B cell (primary cell): ENCODE measurements around the gene HIPK1. TPM values are rescaled to one million over a fixed set of nuclear protein-coding genes. Genes with fewer than 3 reads are reported as not detected.

Source experiments
- ATAC-seq: fragments of 200-7000 bp; cut with Tn5 transposase; one replicate; pipeline ENCODE4 v1.10.0; 2021; ENCODE audit warnings: low read depth, mild to moderate bottlenecking, moderate number of reproducible peaks, moderate library complexity
- CTCF ChIA-PET: fragments of 350-600 bp; sonication (Branson Sonifier 250); formaldehyde crosslinking; loops from one replicate; lab custom pipeline; 2021; ENCODE audit warnings: antibody characterized with exemption, inconsistent platforms; lab: Charles Lee
- POLR2A ChIA-PET: fragments of 350-600 bp; sonication (Branson Sonifier 250); formaldehyde crosslinking; loops from one replicate; lab custom pipeline; 2021; ENCODE audit warnings: antibody characterized with exemption; lab: Charles Lee
- DNase-seq: peaks from one replicate; pipeline ENCODE4 v3.0.0; 2013
- H2AFZ ChIP-seq: 2 replicates; pipeline ENCODE4 v1.6.1; 2012; ENCODE audit warnings: mild to moderate bottlenecking, low read depth, low read length; ENCODE audit not compliant: insufficient read depth, poor library complexity, severe bottlenecking
- H3K27ac ChIP-seq, 2 donors: 1 replicate in 1 of 2; 2 replicates in 1 of 2; pipeline ENCODE4 v1.5.1; 2012 to 2013; ENCODE audit warnings: low read length in 2 of 2, mild to moderate bottlenecking in 2 of 2, moderate library complexity in 1 of 2
- H3K27me3 ChIP-seq, 4 experiments: fragments of 200-600 bp in 1 of 4; sonication (generic) in 1 of 4; replicated peaks in 1 of 4; 1 replicate in 2 of 4; 2 replicates in 2 of 4; pipeline versions ENCODE4 v1.6.1 to v1.7.0; 2013 to 2016; ENCODE audit warnings: low read length in 3 of 4, mild to moderate bottlenecking in 2 of 4, mixed read lengths in 1 of 4, moderate library complexity in 1 of 4; ENCODE audit not compliant: insufficient read depth in 4 of 4, control insufficient read depth in 3 of 4; ENCODE audit errors: control extremely low read depth in 1 of 4
- H3K36me3 ChIP-seq, 2 experiments: replicated peaks in 1 of 2; 1 replicate in 1 of 2; 2 replicates in 1 of 2; pipeline versions ENCODE4 v1.6.1 to v1.7.1; 2013; ENCODE audit warnings: low read length in 1 of 2; ENCODE audit not compliant: insufficient read depth in 2 of 2, control insufficient read depth in 1 of 2; ENCODE audit errors: control extremely low read depth in 1 of 2, extremely low read depth in 1 of 2
- H3K4me1 ChIP-seq, 2 donors: fragments of 200-600 bp in 1 of 2; sonication (generic) in 1 of 2; 1 replicate in 1 of 2; 2 replicates in 1 of 2; pipeline versions ENCODE4 v1.5.1 to v1.6.1; 2013 to 2017; ENCODE audit warnings: low read length in 2 of 2; ENCODE audit not compliant: control insufficient read depth in 2 of 2, insufficient read depth in 2 of 2
- H3K4me2 ChIP-seq: replicated peaks from 2 replicates; pipeline ENCODE3; 2012; ENCODE audit warnings: mild to moderate bottlenecking, low read depth, low read length; ENCODE audit not compliant: poor library complexity, severe bottlenecking
- H3K4me3 ChIP-seq, 5 experiments: fragments of 200-600 bp in 1 of 5; sonication (generic) in 1 of 5; 1 replicate in 3 of 5; 2 replicates in 2 of 5; pipeline versions ENCODE4 v1.5.1 to v1.7.0; 2011 to 2016; ENCODE audit warnings: low read length in 4 of 5, mild to moderate bottlenecking in 4 of 5, low read depth in 2 of 5, control low read depth in 1 of 5, moderate library complexity in 1 of 5; ENCODE audit not compliant: insufficient read depth in 1 of 5; ENCODE audit errors: control extremely low read depth in 1 of 5, extremely low read depth in 1 of 5
- H3K79me2 ChIP-seq: fragments of 200-600 bp; sonication (generic); one replicate; pipeline ENCODE4 v1.6.0; 2016; ENCODE audit warnings: low read length; ENCODE audit not compliant: control insufficient read depth, insufficient read depth
- H3K9ac ChIP-seq: fragments of 200-600 bp; sonication (generic); 2 replicates; pipeline ENCODE4 v1.6.1; 2017; ENCODE audit warnings: mild to moderate bottlenecking, low read length, moderate library complexity
- H3K9me3 ChIP-seq, 3 donors: one replicate each; pipeline versions ENCODE4 v1.6.1 to v1.7.1; 2013; ENCODE audit warnings: low read length in 2 of 3; ENCODE audit not compliant: control insufficient read depth in 2 of 3, insufficient read depth in 1 of 3; ENCODE audit errors: control extremely low read depth in 1 of 3
- H4K20me1 ChIP-seq: 2 replicates; pipeline ENCODE4 v1.6.0; 2012; ENCODE audit warnings: mild to moderate bottlenecking, low read length; ENCODE audit not compliant: insufficient read depth, control insufficient read depth, poor library complexity, severe bottlenecking
- H3K27ac Mint-ChIP-seq: one replicate; pipeline ENCODE4 v1.8.0; 2021; ENCODE audit warnings: mixed read lengths
- H3K27me3 Mint-ChIP-seq: one replicate; pipeline ENCODE4 v1.8.0; 2021; ENCODE audit warnings: mixed read lengths
- H3K4me1 Mint-ChIP-seq: one replicate; pipeline ENCODE4 v1.8.0; 2021; ENCODE audit warnings: mixed read lengths
- H3K4me3 Mint-ChIP-seq: one replicate; pipeline ENCODE4 v1.8.0; 2021; ENCODE audit warnings: mixed read lengths
- H3K9me3 Mint-ChIP-seq: one replicate; pipeline ENCODE4 v1.8.0; 2022; ENCODE audit warnings: mixed read lengths; ENCODE audit not compliant: insufficient read depth
- EZH2 ChIP-seq: IDR thresholded peaks from 2 replicates; pipeline ENCODE4 v1.6.1; 2012; ENCODE audit warnings: borderline replicate concordance, low read depth, mild to moderate bottlenecking, moderate library complexity, low read length; ENCODE audit not compliant: insufficient read depth, poor library complexity, severe bottlenecking
- WGBS: methylation state at CpG from one replicate; pipeline ENCODE4 v1.1.5; 2013; ENCODE audit warnings: missing lambda C conversion rate; ENCODE audit not compliant: insufficient coverage; 5-methylcytosine and 5-hydroxymethylcytosine counted together
- intact Hi-C: fragments of 100-400 bp; cut with micrococcal nuclease; formaldehyde crosslinking; loops from one replicate; pipeline ENCODE4 v1.10.0; 2022
- polyA plus RNA-seq: library from polyadenylated mRNA; depleted of rRNA; stranded (reverse); fragments of >200 nt; gene quantifications from 2 replicates; pipeline ENCODE4 v1.2.3, GENCODE V29; 2012
- total RNA-seq, 2 donors: library from RNA; stranded (reverse); fragments of 120-200 nt in 1 of 2; gene quantifications; 1 replicate in 1 of 2; 2 replicates in 1 of 2; pipeline versions ENCODE4 v1.2.3 to v1.2.4, GENCODE V29; 2013 to 2022
- TF ChIP-seq, protein P1 (sequence below): fragments of 200-600 bp; IDR thresholded peaks from one replicate; pipeline ENCODE4 v1.8.0; 2022; ENCODE audit warnings: antibody characterized with exemption, mild to moderate bottlenecking

Gene HIPK1
- total and polyA plus RNA-seq, 2 donors (not counting 1 experiment from before 2014, with no cell fraction given): 13.6 to 48.0 TPM

DNA sequence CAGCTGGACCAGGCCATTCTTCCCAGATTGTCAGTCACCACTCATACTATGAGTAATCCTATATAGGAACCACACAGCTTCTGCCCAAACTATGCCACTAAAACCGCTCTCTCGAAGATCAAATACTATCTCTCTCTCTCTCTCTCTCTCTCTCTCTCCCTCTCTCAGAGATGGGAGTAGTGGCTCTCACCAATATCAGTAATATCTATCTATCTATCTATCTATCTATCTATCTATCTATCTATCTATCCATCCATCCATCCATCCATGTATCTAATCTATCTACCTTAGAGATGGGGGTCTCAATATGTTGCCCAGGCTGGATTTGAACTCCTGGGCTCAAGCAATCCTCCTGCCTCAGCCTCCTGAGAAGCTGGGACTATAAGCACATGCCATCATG lies 4.7 kb upstream of the HIPK1 start:
- Mint-ChIP-seq H3K4me3 (no peak overlapping the region), H3K27me3 (peaks cover 5% of the 10 kb centered on the region), H3K27ac (no peak overlapping the region), H3K4me1 (peaks cover 13% of the 10 kb centered on the region), H3K9me3 (no peaks in the 10 kb centered on the region)
- H4K20me1 ChIP-seq: no peaks in the 10 kb centered on the region
- H3K36me3 ChIP-seq: no peaks in the 10 kb centered on the region
- no peak overlapping the region for H3K9ac ChIP-seq
- intact Hi-C loops: no loop called here
- H3K79me2 ChIP-seq: no peaks in the 10 kb centered on the region
- DNase-seq (no peak), ATAC-seq (no peak)
- POLR2A ChIA-PET: no interaction called here
- peaks cover 9 to 10% of the 10 kb centered on the region in 2 donors for H3K4me1 ChIP-seq
- H3K27ac ChIP-seq: no peak overlapping the region
- no CpG with 5 or more reads among the region's 2 CpGs for WGBS
- H3K4me3 ChIP-seq: no peak overlapping the region
- H3K27me3 ChIP-seq: peaks cover 0 to 5% (median 1%) of the 10 kb centered on the region in 4 experiments
- no peak overlapping the region for H2AFZ ChIP-seq
- H3K9me3 ChIP-seq: no peaks in the 10 kb centered on the region
- no peak overlapping the region for H3K4me2 ChIP-seq
- TF ChIP-seq, protein P1, sequence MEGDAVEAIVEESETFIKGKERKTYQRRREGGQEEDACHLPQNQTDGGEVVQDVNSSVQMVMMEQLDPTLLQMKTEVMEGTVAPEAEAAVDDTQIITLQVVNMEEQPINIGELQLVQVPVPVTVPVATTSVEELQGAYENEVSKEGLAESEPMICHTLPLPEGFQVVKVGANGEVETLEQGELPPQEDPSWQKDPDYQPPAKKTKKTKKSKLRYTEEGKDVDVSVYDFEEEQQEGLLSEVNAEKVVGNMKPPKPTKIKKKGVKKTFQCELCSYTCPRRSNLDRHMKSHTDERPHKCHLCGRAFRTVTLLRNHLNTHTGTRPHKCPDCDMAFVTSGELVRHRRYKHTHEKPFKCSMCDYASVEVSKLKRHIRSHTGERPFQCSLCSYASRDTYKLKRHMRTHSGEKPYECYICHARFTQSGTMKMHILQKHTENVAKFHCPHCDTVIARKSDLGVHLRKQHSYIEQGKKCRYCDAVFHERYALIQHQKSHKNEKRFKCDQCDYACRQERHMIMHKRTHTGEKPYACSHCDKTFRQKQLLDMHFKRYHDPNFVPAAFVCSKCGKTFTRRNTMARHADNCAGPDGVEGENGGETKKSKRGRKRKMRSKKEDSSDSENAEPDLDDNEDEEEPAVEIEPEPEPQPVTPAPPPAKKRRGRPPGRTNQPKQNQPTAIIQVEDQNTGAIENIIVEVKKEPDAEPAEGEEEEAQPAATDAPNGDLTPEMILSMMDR: no peak
- no peak for TF ChIP-seq EZH2
- CTCF ChIA-PET: interaction anchor here (0.7 to 1.7 kb wide), 2 partner anchors 19 to 1175 kb away, joined by 3 to 5 read pairs; partner anchors contain the start of gene DCLRE1B

DNA sequence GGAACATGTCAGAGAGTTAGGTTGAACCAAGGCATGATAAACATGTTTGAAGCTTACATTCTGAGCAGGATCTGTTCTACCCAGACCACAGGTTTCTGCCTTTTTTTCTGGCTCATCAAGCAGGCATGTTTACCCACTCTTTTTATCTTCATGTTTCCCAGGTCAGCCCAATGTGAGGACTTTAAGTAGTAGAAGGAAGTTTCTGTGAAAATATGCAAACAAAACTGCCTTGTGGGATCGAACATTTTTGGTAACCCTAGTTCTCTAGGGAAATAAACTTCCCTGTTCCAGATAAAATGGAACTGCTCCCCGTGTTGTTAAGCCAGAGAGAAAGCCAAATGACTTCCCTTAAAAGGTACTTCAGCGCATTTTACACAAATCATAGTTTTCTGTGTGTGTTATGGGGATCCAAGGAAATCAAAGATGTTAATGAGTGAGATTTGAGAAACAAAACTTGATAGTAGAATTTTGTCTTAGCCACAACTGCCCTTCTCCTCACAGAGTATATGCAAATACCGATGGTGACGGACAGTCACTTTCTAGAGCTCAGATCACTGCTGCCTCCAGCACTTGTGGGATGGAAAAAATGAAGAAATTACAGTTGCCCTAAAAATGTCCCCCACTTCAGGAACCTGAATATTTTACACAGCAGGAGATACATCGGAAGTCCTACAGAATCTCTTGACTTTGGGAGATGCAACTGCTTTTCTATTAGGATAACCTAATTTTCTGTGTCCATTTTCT lies 765 bp upstream of the HIPK1 start:
- peaks cover 37% of the 10 kb centered on the region for H3K79me2 ChIP-seq
- peaks cover 16% of the 10 kb centered on the region for H4K20me1 ChIP-seq
- H3K4me2 ChIP-seq: peak overlapping the region; percentile 85
- peak overlapping the region; percentile 99 for H3K9ac ChIP-seq
- peaks cover 43% of the 10 kb centered on the region for H3K4me1 Mint-ChIP-seq
- peak overlapping the region; percentile 76 to 92 (median 86) for H3K4me3 ChIP-seq
- H3K36me3 ChIP-seq: no peaks in the 10 kb centered on the region
- H3K4me3 Mint-ChIP-seq: peak overlapping the region; percentile 100
- H3K27ac ChIP-seq: peak overlapping the region; percentile 98 to 99
- ATAC-seq: no peak
- TF ChIP-seq, protein P1: no peak
- no peak for TF ChIP-seq EZH2
- POLR2A ChIA-PET: interaction anchor here (0.9 to 3.5 kb wide), 4 partner anchors 23 to 117 kb away, joined by 3 to 50 read pairs (median 4); partner anchors contain the start of genes AP4B1, DCLRE1B and RSBN1
- no peaks in the 10 kb centered on the region for H3K9me3 Mint-ChIP-seq
- peaks cover under 1% of the 10 kb centered on the region for H3K27me3 Mint-ChIP-seq
- peak overlapping the region; percentile 93 for H2AFZ ChIP-seq
- H3K27ac Mint-ChIP-seq: peak overlapping the region; percentile 100
- no peak for DNase-seq
- CTCF ChIA-PET: interaction anchor here (1.4 to 7.2 kb wide), 6 partner anchors 23 to 856 kb away, joined by 3 to 94 read pairs (median 6); partner anchors contain the start of genes AP4B1, DCLRE1B, LRIG2 and RSBN1
- no peaks in the 10 kb centered on the region for H3K9me3 ChIP-seq
- H3K4me1 ChIP-seq: peaks cover 28 to 35% of the 10 kb centered on the region in 2 donors
- 0% methylated on average over 1 of the region's 6 CpGs for WGBS
- H3K27me3 ChIP-seq: no peaks in the 10 kb centered on the region
- intact Hi-C loops: loop anchor here (2.0 kb wide), 3 partner anchors 70 to 972 kb away; partner anchors contain the start of genes LRIG2 and SLC16A1
